A549 (cell line): ENCODE results near the gene PPP1R1A. TPM values are rescaled to one million over a fixed set of nuclear protein-coding genes. Genes with fewer than 3 reads are reported as not detected.

Experiments
- ATAC-seq, 2 experiments: fragments of 200-7000 bp in 1 of 2; fragments of >200 bp in 1 of 2; cut with Nextera tagmentation in 1 of 2; cut with Tn5 transposase in 1 of 2; 3 replicates each; pipeline versions ENCODE4 v1.8.0 to v1.9.1; 2018 to 2020; ENCODE audit warnings: mild to moderate bottlenecking in 1 of 2, moderate library complexity in 1 of 2
- CTCF ChIA-PET: fragments of 300-600 bp; sonication (Branson Sonifier 250); formaldehyde crosslinking; extraction: SDS; loops from one replicate; lab custom pipeline; 2021; ENCODE audit warnings: antibody characterized with exemption, inconsistent platforms; lab: Yijun Ruan, JAX
- POLR2A ChIA-PET: fragments of 350-600 bp; formaldehyde crosslinking; extraction: SDS; loops from one replicate; lab custom pipeline; 2021; ENCODE audit warnings: antibody characterized with exemption, inconsistent platforms; lab: Yijun Ruan, JAX
- DNase-seq, 2 experiments: peaks; one replicate each; pipeline versions ENCODE4 v3.0.0 to v3.0.0-alpha.2; 2011 to 2016; ENCODE audit warnings: low read depth in 1 of 2, low spot score in 1 of 2
- FAIRE-seq: peaks from 2 replicates; lab custom pipeline; 2011; peaks lifted over from hg19 to GRCh38; lab: Jason Lieb, UNC
- H3K27ac ChIP-seq, 2 experiments: fragments of >200 bp; sonication (Bioruptor Twin); formaldehyde crosslinking; 3 replicates each; pipeline ENCODE4 v1.5.1; 2016 to 2017
- H3K4me1 ChIP-seq: fragments of >200 bp; sonication (Bioruptor Twin); formaldehyde crosslinking; 3 replicates; pipeline ENCODE4 v1.6.1; 2016
- H3K4me2 ChIP-seq: fragments of >200 bp; sonication (Bioruptor Twin); formaldehyde crosslinking; 3 replicates; pipeline ENCODE4 v1.6.1; 2016
- H3K4me3 ChIP-seq: fragments of >200 bp; sonication (Bioruptor Twin); formaldehyde crosslinking; 3 replicates; pipeline ENCODE4 v1.5.1; 2016
- H3K9me3 ChIP-seq: fragments of >200 bp; sonication (Bioruptor Twin); formaldehyde crosslinking; 3 replicates; pipeline ENCODE4 v1.6.1; 2016
- BHLHE40 ChIP-seq: IDR thresholded peaks from 2 replicates; pipeline ENCODE4 v1.6.1; 2012; ENCODE audit warnings: low read depth, low read length, inconsistent platforms
- CBX2 ChIP-seq: fragments of 200-600 bp; sonication (generic); IDR thresholded peaks from 2 replicates; pipeline ENCODE4 v1.6.1; 2016; ENCODE audit warnings: low read depth, mild to moderate bottlenecking, borderline replicate concordance
- CHD4 ChIP-seq: fragments of 200-600 bp; sonication (generic); IDR thresholded peaks from 2 replicates; pipeline ENCODE4 v1.6.1; 2016; ENCODE audit warnings: antibody characterized with exemption, mild to moderate bottlenecking, borderline replicate concordance
- FOSB ChIP-seq: fragments of 250-450 bp; sonication (Bioruptor Pico); IDR thresholded peaks from 2 replicates; pipeline ENCODE4 v1.5.0; 2020; ENCODE audit warnings: mild to moderate bottlenecking, moderate library complexity
- GATA3 ChIP-seq: IDR thresholded peaks from 2 replicates; pipeline ENCODE4 v1.6.1; 2012; ENCODE audit warnings: borderline replicate concordance
- HDAC2 ChIP-seq: fragments of 200-600 bp; sonication (generic); IDR thresholded peaks from 2 replicates; pipeline ENCODE4 v1.6.1; 2016
- JUN ChIP-seq, 2 experiments: fragments of >200 bp; sonication (Bioruptor Twin); formaldehyde crosslinking; IDR thresholded peaks; 2 replicates in 1 of 2; 3 replicates in 1 of 2; pipeline ENCODE4 v1.6.1; 2016 to 2017
- JUNB ChIP-seq: fragments of >200 bp; sonication (Bioruptor Twin); formaldehyde crosslinking; IDR thresholded peaks from 2 replicates; pipeline ENCODE4 v1.6.1; 2016
- MAFK ChIP-seq: fragments of 450-650 bp; IDR thresholded peaks from 2 replicates; pipeline ENCODE4 v1.6.1; 2014; ENCODE audit not compliant: partially characterized antibody
- MYC ChIP-seq: IDR thresholded peaks from 2 replicates; pipeline ENCODE4 v1.6.1; 2012; ENCODE audit warnings: mild to moderate bottlenecking, inconsistent platforms, low read length, improper control_type of control experiment, borderline replicate concordance
- NR3C1 ChIP-seq: fragments of >200 bp; sonication (Bioruptor Twin); formaldehyde crosslinking; IDR thresholded peaks from 3 replicates; pipeline ENCODE4 v1.6.1; 2017
- TP53 ChIP-seq: fragments of 250-450 bp; sonication (Bioruptor Pico); IDR thresholded peaks from 2 replicates; pipeline ENCODE4 v1.5.0; 2021; ENCODE audit warnings: mild to moderate bottlenecking, moderate library complexity
- WGBS: methylation state at CpG from one replicate; pipeline ENCODE4 v1.1.6; 2017; ENCODE audit errors: missing lambda C conversion rate; 5-methylcytosine and 5-hydroxymethylcytosine counted together
- polyA plus RNA-seq, 4 experiments: library from polyadenylated mRNA; depleted of rRNA in 3 of 4; stranded (reverse); fragments of >200 nt; fragmentation: RNase III in 1 of 4; extraction: RNeasy Plus Mini Kit Qiagen cat#74134 plus additional on column Dnase treatment in 1 of 4; gene quantifications; 2 replicates in 3 of 4; 3 replicates in 1 of 4; pipeline ENCODE4 v1.2.3, GENCODE V29; 2011 to 2017
- TF ChIP-seq, protein P1 (sequence below): fragments of 250-450 bp; sonication (Bioruptor Pico); IDR thresholded peaks from 2 replicates; pipeline ENCODE4 v1.5.0; 2021; ENCODE audit warnings: mild to moderate bottlenecking, moderate library complexity, borderline replicate concordance
- TF ChIP-seq, protein P2 (sequence below): fragments of 250-450 bp; sonication (Bioruptor Pico); IDR thresholded peaks from 2 replicates; pipeline ENCODE4 v1.5.0; 2020; ENCODE audit warnings: low read depth, mild to moderate bottlenecking, moderate library complexity
- TF ChIP-seq, protein P3 (sequence below): IDR thresholded peaks from 2 replicates; pipeline ENCODE4 v1.6.1; 2012; ENCODE audit warnings: low read depth, borderline replicate concordance
- TF ChIP-seq, protein P4 (sequence below): fragments of >200 bp; sonication (Bioruptor Twin); formaldehyde crosslinking; IDR thresholded peaks from 3 replicates; pipeline ENCODE4 v1.6.1; 2016

The PPP1R1A gene
- polyA plus RNA-seq, 2 of the 4 experiments (the other 2 are of a cell fraction), result 0.09 TPM; not detected in 1

DNA sequence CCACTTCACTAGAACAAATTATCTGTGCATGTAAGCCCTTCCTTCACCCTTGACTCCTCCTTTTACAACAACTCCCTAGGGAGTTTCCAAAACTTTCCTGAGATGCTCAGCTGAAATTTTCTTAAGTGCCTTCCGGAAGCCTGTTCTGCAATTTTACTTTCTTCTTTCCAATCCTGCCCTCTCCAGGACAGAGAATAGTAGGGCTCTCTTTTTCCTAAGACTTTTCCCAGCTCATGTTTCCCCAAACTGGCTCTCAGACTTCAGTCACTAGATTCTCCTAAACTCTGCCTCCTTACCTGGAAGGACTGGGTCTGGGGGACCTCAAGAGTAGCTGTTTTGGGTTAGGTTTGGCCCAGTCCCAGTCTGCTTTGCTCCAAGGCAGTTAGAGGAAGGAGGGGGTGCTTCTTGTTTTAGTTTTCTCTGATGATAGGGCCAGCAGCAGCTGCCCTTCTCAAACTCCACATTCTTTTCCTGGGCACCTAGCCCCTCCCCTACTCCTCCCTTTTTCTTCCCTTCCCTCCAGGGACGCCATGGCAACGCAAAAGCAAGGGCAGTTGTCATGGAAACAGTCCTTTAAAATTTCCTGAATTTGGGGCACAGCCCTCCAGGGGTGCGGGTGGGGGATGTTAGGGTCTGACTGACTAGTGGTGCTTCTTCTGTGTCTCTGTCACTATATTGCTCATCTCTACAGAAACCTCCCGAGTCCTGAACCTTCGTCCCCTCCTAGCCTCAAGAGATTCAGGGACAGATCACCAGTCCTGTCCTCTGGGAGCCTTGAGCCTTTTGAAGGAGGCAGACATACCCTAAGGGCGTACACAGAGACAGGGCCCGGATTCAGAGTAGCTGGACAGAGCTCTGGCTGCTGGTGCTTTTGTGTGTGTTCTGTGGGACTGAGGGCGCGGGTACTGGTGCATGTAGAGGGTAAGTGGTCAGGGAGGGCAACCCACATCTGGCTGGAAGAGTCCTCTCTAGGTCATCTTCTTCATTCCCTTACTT is 17.0 kb downstream of the PPP1R1A start:
- no peaks in the 10 kb centered on the region for H3K4me1 ChIP-seq
- no peaks in the 10 kb centered on the region for H3K9me3 ChIP-seq
- ATAC-seq, result peak in 1 of 2 experiments; percentile 12; a peak in 3 of 6 replicates
- no peak overlapping the region for H3K4me2 ChIP-seq
- no peak for FAIRE-seq
- H3K4me3 ChIP-seq, result no peak overlapping the region
- POLR2A ChIA-PET, result no interaction called here
- 15% methylated on average over 10 of the region's 10 CpGs for WGBS
- DNase-seq, result no peak
- no peak overlapping the region for H3K27ac ChIP-seq
- CTCF ChIA-PET, result interaction anchor here (1.2 to 1.8 kb wide), 3 partner anchors 9 to 25 kb away, joined by 3 to 10 read pairs (median 5); no protein-coding TSS in a partner anchor
- TF ChIP-seq, protein P1, sequence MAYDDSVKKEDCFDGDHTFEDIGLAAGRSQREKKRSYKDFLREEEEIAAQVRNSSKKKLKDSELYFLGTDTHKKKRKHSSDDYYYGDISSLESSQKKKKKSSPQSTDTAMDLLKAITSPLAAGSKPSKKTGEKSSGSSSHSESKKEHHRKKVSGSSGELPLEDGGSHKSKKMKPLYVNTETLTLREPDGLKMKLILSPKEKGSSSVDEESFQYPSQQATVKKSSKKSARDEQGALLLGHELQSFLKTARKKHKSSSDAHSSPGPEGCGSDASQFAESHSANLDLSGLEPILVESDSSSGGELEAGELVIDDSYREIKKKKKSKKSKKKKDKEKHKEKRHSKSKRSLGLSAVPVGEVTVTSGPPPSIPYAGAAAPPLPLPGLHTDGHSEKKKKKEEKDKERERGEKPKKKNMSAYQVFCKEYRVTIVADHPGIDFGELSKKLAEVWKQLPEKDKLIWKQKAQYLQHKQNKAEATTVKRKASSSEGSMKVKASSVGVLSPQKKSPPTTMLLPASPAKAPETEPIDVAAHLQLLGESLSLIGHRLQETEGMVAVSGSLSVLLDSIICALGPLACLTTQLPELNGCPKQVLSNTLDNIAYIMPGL (CRISPR knock-in tag), result no peak
- TF ChIP-seq, protein P2, sequence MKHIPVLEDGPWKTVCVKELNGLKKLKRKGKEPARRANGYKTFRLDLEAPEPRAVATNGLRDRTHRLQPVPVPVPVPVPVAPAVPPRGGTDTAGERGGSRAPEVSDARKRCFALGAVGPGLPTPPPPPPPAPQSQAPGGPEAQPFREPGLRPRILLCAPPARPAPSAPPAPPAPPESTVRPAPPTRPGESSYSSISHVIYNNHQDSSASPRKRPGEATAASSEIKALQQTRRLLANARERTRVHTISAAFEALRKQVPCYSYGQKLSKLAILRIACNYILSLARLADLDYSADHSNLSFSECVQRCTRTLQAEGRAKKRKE (CRISPR knock-in tag), result no peak
- no peak for TF ChIP-seq HDAC2
- TF ChIP-seq, all 56 proteins: peak for 0

DNA sequence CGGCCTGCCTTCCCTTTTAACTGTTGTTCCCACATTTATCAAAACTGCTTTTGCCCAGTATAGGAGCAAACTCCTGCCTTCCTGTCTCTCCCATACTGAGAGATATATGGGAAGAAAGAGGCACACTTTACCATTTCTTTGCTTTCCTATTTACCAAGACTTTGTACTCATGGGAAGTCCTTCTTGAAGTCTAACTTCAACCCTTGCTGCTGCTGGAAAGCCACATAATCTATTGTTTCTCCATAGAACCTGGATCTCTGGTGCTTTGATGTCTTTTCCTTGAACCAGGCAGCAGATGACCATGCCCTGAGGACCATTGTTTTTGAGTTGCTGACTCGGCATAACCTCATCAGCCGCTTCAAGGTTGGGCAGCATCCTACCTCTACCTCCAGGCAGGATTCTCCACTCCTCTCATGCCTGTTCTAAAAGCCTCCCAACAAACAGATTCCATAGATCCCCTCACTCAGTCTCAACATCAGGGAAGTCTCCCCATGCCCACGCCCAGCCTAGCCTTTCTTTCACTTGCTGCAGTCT is 18.4 kb downstream of the PPP1R1A start:
- POLR2A ChIA-PET, result no interaction called here
- H3K9me3 ChIP-seq, result no peaks in the 10 kb centered on the region
- CTCF ChIA-PET, result interaction anchor here (1.8 to 7.5 kb wide), 2 partner anchors 8 to 10 kb away, joined by 10 to 65 read pairs; no protein-coding TSS in a partner anchor
- peaks cover 4% of the 10 kb centered on the region; the same call in 1 of the 3 replicates for H3K4me1 ChIP-seq
- FAIRE-seq, result no peak
- DNase-seq, result no peak
- no peak for TF ChIP-seq MYC
- peak; percentile 87 for TF ChIP-seq MAFK
- no peak for ATAC-seq
- WGBS, result 57% methylated on average over 4 of the region's 4 CpGs
- no peak overlapping the region for H3K27ac ChIP-seq
- no peak overlapping the region for H3K4me3 ChIP-seq
- H3K4me2 ChIP-seq, result no peak overlapping the region

DNA sequence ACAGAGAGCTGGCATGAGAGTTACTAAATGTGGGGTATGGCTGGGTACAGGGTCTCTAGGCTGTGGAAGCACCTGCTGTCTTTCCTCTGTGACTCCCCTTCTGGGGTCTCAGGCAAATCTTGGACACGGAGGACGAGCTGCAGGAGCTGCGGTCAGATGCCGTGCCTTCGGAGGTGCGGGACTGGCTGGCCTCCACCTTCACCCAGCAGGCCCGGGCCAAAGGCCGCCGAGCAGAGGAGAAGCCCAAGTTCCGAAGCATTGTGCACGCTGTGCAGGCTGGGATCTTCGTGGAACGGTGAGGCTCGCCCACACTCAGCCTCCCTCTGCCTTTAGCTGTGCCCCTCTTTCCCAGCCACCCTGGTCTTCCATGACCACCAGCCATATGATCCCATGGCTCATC is 19.4 kb downstream of the PPP1R1A start:
- FAIRE-seq (no peak), DNase-seq (no peak)
- no peak overlapping the region for H3K27ac ChIP-seq
- CTCF ChIA-PET, result interaction anchor here (0.6 to 7.5 kb wide), 4 partner anchors 9 to 503 kb away, joined by 3 to 65 read pairs (median 6); no protein-coding TSS in a partner anchor
- WGBS, result 73% methylated on average over 14 of the region's 14 CpGs
- no peak overlapping the region for H3K4me3 ChIP-seq
- POLR2A ChIA-PET, result no interaction called here
- TF ChIP-seq GATA3, result no peak
- TF ChIP-seq, protein P3, sequence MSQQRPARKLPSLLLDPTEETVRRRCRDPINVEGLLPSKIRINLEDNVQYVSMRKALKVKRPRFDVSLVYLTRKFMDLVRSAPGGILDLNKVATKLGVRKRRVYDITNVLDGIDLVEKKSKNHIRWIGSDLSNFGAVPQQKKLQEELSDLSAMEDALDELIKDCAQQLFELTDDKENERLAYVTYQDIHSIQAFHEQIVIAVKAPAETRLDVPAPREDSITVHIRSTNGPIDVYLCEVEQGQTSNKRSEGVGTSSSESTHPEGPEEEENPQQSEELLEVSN, result no peak
- no peak for TF ChIP-seq TP53 (CRISPR knock-in tag)
- TF ChIP-seq, protein P4, sequence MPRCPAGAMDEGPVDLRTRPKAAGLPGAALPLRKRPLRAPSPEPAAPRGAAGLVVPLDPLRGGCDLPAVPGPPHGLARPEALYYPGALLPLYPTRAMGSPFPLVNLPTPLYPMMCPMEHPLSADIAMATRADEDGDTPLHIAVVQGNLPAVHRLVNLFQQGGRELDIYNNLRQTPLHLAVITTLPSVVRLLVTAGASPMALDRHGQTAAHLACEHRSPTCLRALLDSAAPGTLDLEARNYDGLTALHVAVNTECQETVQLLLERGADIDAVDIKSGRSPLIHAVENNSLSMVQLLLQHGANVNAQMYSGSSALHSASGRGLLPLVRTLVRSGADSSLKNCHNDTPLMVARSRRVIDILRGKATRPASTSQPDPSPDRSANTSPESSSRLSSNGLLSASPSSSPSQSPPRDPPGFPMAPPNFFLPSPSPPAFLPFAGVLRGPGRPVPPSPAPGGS, result no peak
- TF ChIP-seq BHLHE40, result no peak
- no peak for TF ChIP-seq CHD4
- no peak for TF ChIP-seq CBX2
- no peak for TF ChIP-seq FOSB (CRISPR knock-in tag)
- TF ChIP-seq JUNB, result no peak
- no peak for TF ChIP-seq JUN (IDR thresholded peaks at IDR 0.05)
- TF ChIP-seq MYC, result no peak
- no peak for TF ChIP-seq NR3C1
- TF ChIP-seq, all 56 proteins: peak for 0
- Histone ChIP-seq H3K4me2 (no peak overlapping the region), H3K9me3 (no peaks in the 10 kb centered on the region), H3K4me1 (peaks cover 4% of the 10 kb centered on the region; the same call in 1 of the 3 replicates)
- no peak for ATAC-seq
